HG03457 (cell line): Measurements from ENCODE around the gene XBP1.
A peak's percentile ranks its signal among the peaks of the same experiment; 100 is the strongest.
"Not testable (repeated sequence)": the region's sequence is repeated elsewhere in the genome, so short reads cannot be mapped to it uniquely, and the experiment has no call there.

Source experiments
- ATAC-seq: cut with Tn5 transposase; IDR thresholded peaks from one replicate; pipeline ENCODE4 v1.9.1; 2021; ENCODE audit warnings: moderate number of reproducible peaks; ENCODE audit not compliant: unreplicated experiment

The XBP1 gene

DNA sequence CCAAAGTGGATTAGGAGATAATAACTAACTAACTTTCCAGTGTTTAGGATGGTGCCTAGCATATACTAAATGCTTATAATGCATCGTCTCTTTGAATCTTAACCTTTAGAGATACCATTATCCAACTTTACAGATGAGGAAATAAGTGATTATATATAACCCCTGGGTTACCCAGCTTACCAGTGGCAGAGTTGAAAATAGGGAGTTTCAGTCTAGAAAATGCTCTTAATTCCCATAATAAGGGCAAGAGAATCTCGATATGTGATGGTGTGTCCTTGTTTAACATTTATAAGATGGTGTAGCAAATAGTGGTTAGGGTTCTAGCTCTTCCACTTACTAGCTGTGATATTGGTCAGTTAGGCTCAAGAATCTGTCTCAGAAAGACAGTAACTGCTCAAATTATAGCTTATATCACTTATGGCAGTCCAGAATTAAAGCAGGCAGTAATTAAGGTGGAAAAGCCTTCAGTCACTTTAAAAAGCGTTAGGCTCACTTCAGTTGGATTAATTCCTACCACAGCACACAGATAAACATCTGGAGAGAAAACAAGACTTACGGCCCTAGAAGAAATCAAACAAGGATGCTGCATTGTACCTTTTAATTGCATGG lies 6.3 kb downstream of the XBP1 start:
- ATAC-seq = no peak

DNA sequence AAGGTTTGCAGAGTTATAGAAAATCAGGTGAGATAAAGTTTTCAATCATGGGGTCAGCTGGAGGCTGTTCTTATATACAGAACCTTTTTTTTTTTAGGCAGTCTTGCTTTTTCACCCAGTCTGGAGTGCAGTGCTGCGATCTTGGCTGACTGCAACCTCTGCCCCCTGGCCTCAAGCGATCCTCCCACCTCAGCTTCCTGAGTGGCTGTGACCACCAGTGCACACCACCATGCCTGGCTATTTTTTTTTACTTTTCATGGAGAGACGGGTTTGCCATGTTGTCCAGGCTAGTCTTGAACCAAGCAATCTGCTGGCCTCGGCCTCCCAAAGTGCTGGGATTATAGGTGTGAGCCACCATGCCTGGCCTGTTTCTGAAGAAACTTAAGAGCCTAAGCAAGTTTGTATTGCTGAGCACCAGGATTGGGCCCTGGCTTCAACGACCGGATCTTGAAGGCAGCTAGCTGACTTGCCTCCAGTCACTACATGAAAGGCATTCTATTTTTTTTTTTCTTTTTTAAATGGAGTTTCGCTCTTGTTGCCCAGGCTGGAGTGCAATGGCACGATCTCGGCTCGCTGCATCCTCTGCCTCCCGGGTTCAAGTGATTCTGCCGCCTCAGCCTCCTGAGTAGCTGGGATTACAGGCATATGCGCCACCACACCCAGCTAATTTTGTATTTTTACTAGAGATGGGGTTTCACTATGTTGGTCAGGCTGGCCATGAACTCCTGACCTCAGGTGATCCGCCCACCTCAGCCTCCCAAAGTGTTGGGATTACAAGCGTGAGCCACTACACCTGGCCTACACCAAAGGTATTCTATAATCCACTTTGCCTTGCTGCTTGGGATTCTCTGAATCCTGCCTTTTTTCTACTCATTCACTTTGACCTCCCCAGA lies 7.6 kb downstream of the XBP1 start:
- ATAC-seq = no peak

DNA sequence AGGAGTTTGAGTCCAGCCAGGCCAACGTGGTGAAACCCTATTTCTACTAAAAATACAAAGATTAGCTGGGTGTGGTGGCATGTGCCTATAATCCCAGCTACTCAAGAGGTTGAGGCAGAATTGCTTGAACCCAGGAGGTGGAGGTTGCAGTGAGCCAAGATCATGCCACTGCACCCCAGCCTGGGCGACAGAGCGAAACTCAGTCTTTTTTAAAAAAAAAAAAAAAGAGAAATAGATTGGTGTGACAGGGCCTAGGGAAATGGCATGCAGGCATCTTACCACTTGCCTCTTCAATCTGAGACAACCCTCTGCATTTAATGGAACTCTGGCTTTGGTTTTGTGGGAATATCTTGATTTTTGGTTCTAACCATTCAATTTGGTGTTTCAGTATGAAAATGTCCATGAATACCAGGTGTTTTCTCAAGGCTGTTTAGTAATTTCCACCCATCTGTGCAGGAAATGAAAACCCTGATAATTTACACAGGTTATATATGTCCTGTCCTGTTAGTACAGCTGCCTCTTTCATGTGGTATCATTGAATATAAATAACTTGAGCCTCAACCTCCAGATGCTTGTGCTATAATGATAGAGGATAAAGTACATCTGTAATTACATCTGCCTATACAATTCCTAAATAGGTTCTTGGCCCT lies 8.4 kb downstream of the XBP1 start:
- no peak for ATAC-seq

DNA sequence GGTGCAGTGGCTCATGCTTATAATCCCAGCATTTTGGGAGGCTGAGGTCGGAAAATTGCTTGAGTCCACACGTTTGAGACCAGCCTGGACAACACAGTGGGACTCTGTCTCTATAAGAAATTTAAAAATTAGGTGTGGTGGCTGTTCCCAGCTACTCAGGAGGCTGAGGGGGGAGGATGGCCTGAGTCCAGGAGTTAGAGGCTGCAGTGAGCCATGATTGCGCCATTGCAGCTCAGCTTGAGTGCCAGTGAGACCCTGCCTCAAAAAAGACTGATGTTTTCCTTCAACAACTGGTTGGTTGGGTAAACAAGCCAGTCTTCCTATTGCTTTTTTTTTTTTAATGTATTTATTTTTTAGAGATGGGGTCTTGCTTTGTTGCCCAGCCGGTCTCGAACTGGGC lies 9.2 kb downstream of the XBP1 start:
- ATAC-seq = no peak

DNA sequence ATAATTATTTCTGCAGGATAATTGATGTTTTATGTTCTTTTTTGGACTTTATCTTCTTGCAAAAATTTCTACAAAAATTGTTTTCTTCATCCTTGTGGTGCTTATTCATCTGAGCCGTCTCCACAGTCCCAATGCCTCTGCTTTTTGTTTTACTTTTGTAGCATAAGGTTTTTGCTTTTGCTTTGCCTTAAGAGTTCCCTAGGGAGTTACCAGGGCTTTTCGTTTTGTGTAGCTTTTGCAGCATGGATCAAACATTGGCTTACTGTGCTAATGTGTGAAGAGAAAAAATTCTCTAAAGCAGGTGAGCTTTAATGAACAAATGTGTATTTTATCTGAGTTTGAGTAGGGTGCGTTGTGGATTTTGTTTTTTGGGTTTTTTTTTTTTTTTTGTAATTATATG lies 11.8 kb downstream of the XBP1 start:
- ATAC-seq = no peak

DNA sequence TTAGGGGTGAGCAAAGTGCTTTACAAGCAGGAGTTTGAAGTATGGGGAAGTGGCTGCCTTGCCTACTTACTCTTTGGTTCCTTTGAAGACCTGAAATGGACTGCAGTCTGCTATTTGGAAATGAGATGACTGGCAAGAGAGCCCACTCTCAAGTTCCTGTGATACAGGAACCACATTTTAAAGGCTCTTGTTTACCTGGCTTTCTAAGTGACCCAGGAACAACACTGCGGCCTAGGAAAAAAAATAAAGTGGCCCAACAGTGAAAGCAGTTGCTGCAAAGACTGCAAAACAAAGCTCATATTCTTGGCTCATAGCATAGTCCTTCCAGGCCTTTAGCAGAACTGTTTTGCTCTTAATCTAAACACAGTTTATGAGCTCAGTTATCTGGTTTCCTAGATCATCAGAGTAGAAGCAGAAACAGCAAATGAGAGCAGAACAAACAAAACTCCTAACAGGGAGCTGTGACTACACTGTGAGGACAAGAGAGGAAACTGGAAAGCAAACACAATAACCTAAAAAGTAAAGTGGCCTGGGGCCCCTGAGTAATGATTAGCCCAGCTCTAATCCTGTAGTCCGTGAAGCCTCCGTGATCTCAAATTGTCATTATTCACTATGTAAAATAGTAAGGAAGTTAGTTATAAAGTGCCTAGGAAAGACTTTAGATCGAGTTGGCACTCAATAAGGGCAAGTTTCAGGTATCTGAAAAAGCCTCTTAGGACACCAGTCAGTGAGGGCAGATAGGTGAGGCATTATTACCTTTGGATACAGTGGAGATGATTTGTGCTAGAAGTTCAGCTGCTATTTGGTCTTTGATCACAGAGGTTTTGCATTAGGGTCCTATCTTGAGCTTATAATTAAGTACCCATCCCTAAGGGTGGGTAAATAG lies 16.3 kb downstream of the XBP1 start:
- no peak for ATAC-seq

DNA sequence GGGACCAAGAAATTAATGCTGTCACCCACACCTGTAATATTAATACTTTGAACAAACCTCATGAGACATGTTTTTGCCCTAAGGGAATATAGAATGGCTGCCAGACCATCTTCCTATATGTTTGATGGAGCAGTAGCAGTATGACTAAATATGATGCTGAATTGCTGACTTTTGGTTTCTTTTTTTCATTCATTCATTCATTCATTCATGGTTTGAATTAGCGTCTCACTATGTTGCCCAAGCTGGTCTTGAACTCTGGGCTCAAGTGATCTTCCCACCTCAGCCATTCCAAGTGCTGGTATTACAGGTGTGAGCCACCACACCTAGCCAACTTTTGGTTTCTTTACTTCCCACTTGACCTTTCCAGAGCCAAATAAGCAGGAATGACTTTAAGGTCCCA lies 20.1 kb downstream of the XBP1 start:
- no peak for ATAC-seq

DNA sequence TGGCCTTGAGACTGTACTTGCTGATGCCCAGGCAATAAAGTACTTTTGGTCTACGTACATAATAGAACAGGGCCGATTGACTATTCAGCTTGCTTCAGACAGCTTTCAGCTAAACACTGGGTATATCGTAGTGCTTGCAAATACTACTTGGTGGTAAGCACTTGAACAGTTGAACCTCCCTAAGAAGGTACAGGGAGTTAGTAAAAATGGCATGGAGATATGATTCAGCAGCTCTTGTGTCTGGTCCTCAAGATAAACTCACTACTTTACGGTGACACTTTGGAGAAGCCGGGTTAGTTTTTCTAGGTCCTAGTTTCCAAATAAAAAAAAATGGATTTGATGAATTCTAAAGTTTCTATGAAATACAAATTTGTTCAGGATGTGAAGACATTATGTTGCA lies 20.5 kb downstream of the XBP1 start:
- no peak for ATAC-seq

DNA sequence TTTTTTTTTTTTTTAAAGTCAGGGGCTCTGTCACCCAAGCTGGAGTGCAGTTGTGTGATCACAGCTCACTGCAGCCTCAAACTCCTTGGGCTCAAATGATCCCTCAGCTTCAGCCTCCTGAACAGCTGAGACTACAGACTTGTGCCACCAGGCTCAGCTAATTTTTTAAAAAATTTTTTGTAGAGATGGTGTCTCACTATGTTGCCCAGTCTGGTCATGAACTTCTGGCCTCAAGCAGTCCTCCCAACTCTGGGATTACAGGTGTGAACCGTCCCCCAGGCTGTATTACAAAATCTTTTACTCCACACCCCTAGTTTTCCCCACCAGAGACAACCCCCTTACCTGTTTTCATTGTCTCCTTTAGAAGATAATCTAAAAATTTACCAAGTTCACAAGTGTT lies 26.0 kb downstream of the XBP1 start:
- no peak for ATAC-seq

DNA sequence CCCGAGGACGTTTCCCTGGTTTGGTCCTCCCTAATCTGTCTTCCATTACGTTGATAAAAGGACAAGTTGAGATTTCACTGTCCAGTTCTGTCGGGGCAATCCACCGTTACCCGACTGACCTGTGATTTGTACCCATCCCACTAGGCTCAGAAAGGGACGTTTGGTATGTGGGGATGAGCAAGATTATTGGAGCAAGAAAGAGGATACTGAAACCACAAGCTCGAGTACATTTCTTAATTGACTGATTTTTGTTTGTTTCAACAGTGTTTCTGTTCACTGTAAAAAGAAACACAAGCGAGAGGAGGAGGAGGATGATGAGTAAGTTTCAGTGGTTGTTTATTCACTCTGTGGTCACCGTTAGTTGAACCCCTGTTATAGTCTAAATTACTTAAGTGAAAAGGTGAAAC lies 26.9 kb downstream of the XBP1 start:
- peak; percentile 7 for ATAC-seq

DNA sequence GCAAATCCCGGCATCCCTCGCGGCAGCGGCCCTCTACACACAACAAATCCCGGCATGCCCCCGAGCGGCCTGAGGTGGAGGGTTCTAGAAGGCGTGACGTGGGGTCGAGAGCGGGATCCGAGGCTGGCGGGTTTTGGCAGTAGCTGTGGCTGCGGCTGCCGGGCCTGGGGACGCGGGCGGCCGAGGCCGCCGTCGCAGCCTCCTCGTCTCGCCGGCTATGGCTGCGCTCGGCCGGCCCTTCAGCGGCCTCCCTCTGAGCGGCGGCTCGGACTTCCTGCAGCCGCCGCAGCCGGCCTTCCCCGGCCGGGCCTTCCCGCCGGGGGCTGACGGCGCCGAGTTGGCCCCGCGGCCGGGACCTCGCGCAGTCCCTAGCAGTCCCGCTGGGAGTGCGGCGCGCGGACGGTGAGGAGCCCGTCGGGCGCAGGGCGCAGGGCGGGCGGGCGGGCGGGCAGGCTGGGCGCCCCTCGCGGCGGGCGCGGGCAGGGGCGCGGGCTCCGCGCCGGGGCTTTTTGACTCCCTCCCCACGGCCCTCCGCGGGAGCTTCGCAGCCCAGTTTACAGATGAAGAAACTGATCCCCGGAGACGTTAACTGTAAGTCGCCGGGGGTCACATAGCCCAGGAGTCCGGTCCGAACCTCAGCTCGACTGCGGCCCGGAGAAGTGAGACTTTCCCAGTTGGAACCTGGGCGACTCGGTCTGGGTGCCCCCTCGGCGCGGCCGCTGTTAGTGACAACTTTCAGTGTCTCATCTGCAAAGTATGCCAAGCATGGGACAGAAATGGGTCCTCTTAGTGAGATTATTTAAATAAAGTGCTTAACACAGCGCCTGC lies 27.5 kb downstream of the XBP1 start, which contains the start of gene CCDC117:
CCDC117 (plus strand) TSS at position 63 of the 828 bp plus-strand sequence; CDS start at position 218, 155 bp downstream.
- peak; percentile 69 for ATAC-seq

DNA sequence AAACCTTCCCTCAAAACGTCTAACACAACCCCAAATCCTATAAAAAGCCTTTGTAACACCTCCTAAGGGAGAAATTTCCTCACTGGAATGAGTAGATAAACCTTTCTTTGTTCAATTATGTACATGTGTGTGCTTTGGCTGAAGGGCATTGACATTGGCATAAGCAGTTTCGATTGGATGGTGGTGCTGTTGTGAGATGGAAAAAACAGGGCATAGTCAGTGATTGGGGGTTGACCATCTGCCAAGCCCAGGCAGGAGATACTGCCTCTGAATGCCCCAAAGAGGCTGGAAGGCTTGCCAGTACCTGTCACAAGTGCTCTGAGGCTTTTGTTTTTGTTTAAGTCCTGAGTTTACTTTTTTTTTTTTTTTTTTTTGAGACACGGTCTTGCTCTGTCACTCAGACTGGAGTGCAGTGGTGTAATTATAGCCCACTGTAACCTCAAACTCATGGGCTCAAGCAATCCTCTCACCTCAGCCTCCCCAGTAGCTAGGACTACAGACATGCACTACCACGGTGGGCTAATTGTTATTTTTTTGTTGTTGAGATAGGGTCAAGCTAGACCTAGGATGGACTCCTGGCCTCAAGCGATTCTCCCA lies 29.1 kb downstream of the XBP1 start:
- ATAC-seq = no peak

DNA sequence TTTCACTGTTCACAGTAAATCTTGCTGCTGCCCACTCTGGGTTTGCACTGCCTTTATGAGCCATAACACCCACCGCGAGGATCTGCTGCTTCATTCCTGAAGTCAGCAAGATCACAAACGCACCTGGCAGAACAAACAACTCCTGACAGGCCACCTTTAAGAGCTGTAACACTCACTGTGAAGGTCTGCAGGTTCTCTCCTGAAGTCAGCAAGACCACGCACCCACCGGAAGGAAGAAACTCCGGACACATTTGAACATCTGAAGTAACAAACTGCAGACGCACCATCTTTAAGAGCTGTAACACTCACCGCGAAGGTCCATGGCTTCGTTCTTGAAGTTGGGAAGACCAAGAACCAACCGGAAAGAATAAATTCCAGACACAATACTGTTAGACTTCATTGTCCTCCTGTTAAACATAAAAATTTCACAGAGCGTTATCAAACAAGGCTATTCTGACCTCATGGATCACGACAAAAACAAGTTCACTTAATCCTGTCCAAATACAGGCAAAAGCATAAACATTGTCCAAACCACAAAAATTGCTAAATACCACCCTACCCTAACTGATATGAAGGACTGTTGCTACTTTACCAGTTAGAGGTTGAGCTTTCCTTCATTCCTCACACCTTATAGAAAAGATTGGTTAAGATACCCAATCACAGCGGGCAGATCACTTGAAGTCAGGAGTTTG lies 30.8 kb downstream of the XBP1 start:
- ATAC-seq = no peak

DNA sequence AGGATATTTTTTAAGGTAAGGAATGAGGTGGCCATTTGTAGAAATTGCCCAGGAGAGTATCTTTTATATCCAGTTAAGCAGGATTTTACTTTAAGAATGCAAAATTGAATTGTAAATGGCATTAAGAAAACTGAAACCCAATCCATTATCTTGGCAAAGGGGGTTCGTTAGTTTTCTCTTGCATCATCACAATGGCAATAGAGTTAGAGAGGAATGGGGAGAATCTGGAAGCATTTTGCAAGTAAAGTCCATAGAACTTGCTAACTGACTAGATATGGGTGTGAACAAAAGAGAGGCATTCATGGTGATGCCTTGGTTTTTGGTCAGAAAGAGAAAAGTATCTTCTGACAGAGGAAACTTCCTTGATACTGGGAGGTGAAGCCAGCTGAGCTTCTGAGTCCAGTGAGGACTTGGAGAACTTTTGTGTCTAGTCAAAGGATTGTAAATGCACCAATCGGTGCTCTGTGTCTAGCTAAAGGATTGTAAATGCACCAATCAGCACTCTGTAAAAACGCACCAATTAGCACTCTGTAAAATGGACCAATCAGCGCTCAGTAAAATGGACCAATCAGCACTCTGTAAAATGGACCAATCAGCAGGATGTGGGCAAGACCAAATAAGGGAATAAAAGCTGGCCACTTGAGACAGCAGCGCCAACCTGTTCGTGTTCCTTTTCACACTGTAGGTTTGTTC lies 31.5 kb downstream of the XBP1 start:
- ATAC-seq = no peak

DNA sequence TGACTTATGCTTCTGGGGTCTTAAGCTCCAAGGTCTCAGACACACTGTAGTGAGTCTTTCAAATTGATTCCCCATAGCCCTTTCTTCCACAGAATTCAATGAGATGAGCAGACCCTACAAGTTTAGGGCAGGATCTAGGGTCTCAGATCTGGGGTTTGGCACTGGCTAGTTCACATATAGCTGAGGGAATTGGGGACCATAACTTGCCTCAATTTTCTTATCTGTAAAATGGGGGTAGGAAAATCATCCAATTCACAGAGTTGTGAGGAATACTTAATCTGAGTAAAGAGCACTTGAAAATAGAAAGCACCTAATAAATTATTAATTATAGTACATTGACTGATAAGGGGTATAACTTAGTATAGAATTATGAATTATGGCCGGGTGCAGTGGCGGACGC lies 33.7 kb downstream of the XBP1 start:
- ATAC-seq = no peak

DNA sequence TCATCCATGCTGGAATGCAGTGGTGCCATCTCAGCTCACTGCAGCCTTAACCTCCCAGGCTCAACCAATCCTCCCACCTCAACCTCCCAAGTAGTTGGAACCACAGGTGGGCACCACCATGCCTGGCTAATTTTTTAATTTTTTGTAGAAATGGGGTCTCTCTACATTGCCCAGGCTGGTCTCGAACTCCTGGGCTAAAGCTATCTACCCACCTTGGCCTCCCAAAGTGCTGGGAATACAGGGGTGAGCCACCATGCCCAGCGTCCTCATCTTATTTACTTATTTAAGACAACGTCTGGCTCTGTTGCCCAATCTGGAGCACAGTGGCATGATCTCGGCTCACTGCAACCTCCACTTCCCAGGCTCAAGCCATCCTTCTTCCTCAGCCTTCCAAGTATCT lies 38.4 kb downstream of the XBP1 start:
- not testable (repeated sequence) for ATAC-seq

DNA sequence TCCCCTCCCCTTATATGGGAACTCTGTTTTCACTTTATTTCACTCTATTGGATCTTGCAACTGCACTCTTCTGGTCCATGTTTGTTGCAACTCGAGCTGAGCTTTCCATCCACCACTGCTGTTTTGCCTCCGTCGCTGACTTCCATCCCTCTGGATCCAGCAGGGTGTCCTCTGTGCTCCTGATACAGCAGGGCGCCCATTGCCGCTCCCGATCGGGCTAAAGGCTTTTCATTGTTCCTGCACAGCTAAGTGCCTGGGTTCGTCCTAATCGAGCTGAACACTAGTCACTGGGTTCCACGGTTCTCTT lies 39.0 kb downstream of the XBP1 start:
- ATAC-seq = no peak

DNA sequence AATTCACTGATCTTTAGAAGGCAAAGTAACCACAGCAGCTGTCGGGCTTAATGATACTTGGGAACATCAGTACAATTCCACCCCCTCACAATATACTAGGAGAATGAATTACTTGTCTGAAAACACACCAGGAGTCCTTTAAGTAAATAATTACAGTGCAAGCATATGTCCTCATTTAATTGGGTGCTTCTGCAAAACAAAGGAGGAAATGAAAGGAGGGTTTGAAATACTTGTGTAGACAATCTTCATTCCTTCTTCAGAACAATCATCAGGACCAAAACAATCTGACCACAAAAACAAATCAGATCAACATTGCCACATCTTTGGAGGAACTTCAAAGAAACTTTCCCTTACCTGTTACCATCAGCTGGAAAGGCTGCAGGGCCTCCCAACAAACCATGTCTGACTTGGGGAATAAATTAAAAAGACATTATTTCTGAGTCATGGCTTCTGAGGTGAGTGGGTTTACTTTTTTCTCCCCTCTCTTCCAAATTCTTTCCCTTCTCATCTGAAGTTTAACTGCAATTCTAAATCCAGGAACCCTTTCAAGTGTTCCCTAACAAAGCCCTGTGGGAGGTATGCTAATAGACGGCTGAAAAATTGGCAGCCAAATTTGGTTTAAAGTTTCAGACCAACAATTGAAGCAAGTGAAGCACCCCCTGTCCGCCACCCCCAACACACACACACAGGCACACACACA lies 40.4 kb downstream of the XBP1 start:
- no peak for ATAC-seq
